Measurements from ENCODE around the gene BMPR1B. TPM values are rescaled to one million over a fixed set of nuclear protein-coding genes. Genes with fewer than 3 reads are reported as not detected.

BMPR1B gene
- total and polyA plus RNA-seq, 4 donors, result 0.27 to 0.70 (median 0.48) TPM

GRCh38 chr4:94927696-94928095 is 169.9 kb downstream of the BMPR1B start:
- no peak for TF ChIP-seq SP1 (IDR thresholded peaks at IDR 0.05)
- no peak for TF ChIP-seq HNF4G (IDR thresholded peaks at IDR 0.05)
- no peak for TF ChIP-seq ZBTB33 (IDR thresholded peaks at IDR 0.05)
- no peak for TF ChIP-seq RAD21 (IDR thresholded peaks at IDR 0.05)
- TF ChIP-seq GABPA (IDR thresholded peaks at IDR 0.05 in 1 of 2, conservative IDR thresholded peaks at IDR 0.05 in 1 of 2), result no peak
- H3K27me3 ChIP-seq (ENCODE audit: control insufficient read depth in 4 of 4, insufficient read depth in 4 of 4, low read length in 3 of 4), result no peaks in the 10 kb centered on the region
- DNase-seq (ENCODE audit: low spot score), result no peak
- H3K36me3 ChIP-seq (ENCODE audit: control insufficient read depth in 4 of 4, insufficient read depth in 3 of 4, low read depth in 1 of 4, low read length in 3 of 4), result no peaks in the 10 kb centered on the region
- peaks cover 0 to 1% (median 0%) of the 10 kb centered on the region in 4 donors for H3K4me1 ChIP-seq (ENCODE audit: control insufficient read depth in 4 of 4, insufficient read depth in 4 of 4, low read length in 3 of 4)
- no peaks in the 10 kb centered on the region for H3K9me3 ChIP-seq (ENCODE audit: control insufficient read depth in 4 of 4, low read length in 3 of 4)
- no peak overlapping the region for H3K9ac ChIP-seq (ENCODE audit: low read depth in 1 of 2, low read length in 2 of 2)
- no peak overlapping the region for H3K4me3 ChIP-seq (ENCODE audit: low read depth in 1 of 3, low read length in 3 of 3)
- WGBS, result 47% methylated on average over 1 of the region's 1 CpG
- H3K27ac ChIP-seq (ENCODE audit: low read depth in 1 of 2, low read length in 2 of 2), result no peak overlapping the region

- no peak for DNase-seq (ENCODE audit: low spot score)
- H3K27ac ChIP-seq (ENCODE audit: low read depth in 1 of 2, low read length in 2 of 2), result no peak overlapping the region
- no peaks in the 10 kb centered on the region for H3K4me1 ChIP-seq (ENCODE audit: control insufficient read depth in 4 of 4, insufficient read depth in 4 of 4, low read length in 3 of 4)
- no peak overlapping the region for H3K9ac ChIP-seq (ENCODE audit: low read depth in 1 of 2, low read length in 2 of 2)
- WGBS, result 71% methylated on average over 5 of the region's 5 CpGs
- H3K9me3 ChIP-seq (ENCODE audit: control insufficient read depth in 4 of 4, low read length in 3 of 4), result no peaks in the 10 kb centered on the region
- TF ChIP-seq RXRA (IDR thresholded peaks at IDR 0.05) (peak in 1 of 2 donors; percentile 44), EGR1 (IDR thresholded peaks at IDR 0.05; ENCODE audit: low read depth in 2 of 2) (no peak)
- no peak overlapping the region for H3K4me3 ChIP-seq (ENCODE audit: low read depth in 1 of 3, low read length in 3 of 3)
- H3K36me3 ChIP-seq (ENCODE audit: control insufficient read depth in 4 of 4, insufficient read depth in 3 of 4, low read depth in 1 of 4, low read length in 3 of 4), result no peaks in the 10 kb centered on the region
- H3K27me3 ChIP-seq (ENCODE audit: control insufficient read depth in 4 of 4, insufficient read depth in 4 of 4, low read length in 3 of 4), result no peaks in the 10 kb centered on the region
These were observed 171.9 kb downstream of the BMPR1B start for GRCh38 chr4:94929696-94930095.

- TF ChIP-seq FOXA2 (IDR thresholded peaks at IDR 0.05) (no peak), RAD21 (IDR thresholded peaks at IDR 0.05) (no peak), NR2F2 (IDR thresholded peaks at IDR 0.05) (no peak), TAF1 (conservative IDR thresholded peaks at IDR 0.05) (no peak), HNF4G (IDR thresholded peaks at IDR 0.05) (no peak), REST (IDR thresholded peaks at IDR 0.05) (no peak), HNF4A (conservative IDR thresholded peaks at IDR 0.05) (no peak), ATF3 (IDR thresholded peaks at IDR 0.05) (no peak), YY1 (IDR thresholded peaks at IDR 0.05) (no peak), SP1 (IDR thresholded peaks at IDR 0.05) (no peak), CTCF (IDR thresholded peaks at IDR 0.05; ENCODE audit: low read depth, low read length, missing input control) (no peak), JUND (IDR thresholded peaks at IDR 0.05) (no peak), FOXA1 (IDR thresholded peaks at IDR 0.05) (no peak), GABPA (IDR thresholded peaks at IDR 0.05 in 1 of 2, conservative IDR thresholded peaks at IDR 0.05 in 1 of 2) (no peak), MAX (IDR thresholded peaks at IDR 0.05) (no peak), ZBTB33 (IDR thresholded peaks at IDR 0.05) (no peak), RXRA (IDR thresholded peaks at IDR 0.05) (no peak)
- Histone ChIP-seq H3K4me1 (ENCODE audit: control insufficient read depth in 4 of 4, insufficient read depth in 4 of 4, low read length in 3 of 4) (no peaks in the 10 kb centered on the region), H3K9me3 (ENCODE audit: control insufficient read depth in 4 of 4, low read length in 3 of 4) (no peaks in the 10 kb centered on the region), H3K4me3 (ENCODE audit: low read depth in 1 of 3, low read length in 3 of 3) (no peak overlapping the region), H3K36me3 (ENCODE audit: control insufficient read depth in 4 of 4, insufficient read depth in 3 of 4, low read depth in 1 of 4, low read length in 3 of 4) (no peaks in the 10 kb centered on the region), H3K9ac (ENCODE audit: low read depth in 1 of 2, low read length in 2 of 2) (no peak overlapping the region), H3K27ac (ENCODE audit: low read depth in 1 of 2, low read length in 2 of 2) (no peak overlapping the region), H3K27me3 (ENCODE audit: control insufficient read depth in 4 of 4, insufficient read depth in 4 of 4, low read length in 3 of 4) (no peaks in the 10 kb centered on the region)
- 86% methylated on average over 7 of the region's 7 CpGs for WGBS
- DNase-seq (ENCODE audit: low spot score), result no peak
These were observed 173.9 kb downstream of the BMPR1B start for GRCh38 chr4:94931626-94932025.

Measured in liver (tissue), 9 donors.